Parathyroid adenoma (tissue), 2 donors: Measurements from ENCODE around the gene DMXL1.

ENCODE experiments used
- H2AFZ ChIP-seq: fragments of 300-600 bp; sonication (generic); one replicate; pipeline ENCODE4 v1.7.0; 2017; ENCODE audit warnings: antibody characterized with exemption, mild to moderate bottlenecking
- H3K27ac ChIP-seq: fragments of 300-600 bp; sonication (generic); one replicate; pipeline ENCODE4 v1.7.0; 2017
- H3K27me3 ChIP-seq: fragments of 300-600 bp; sonication (generic); one replicate; pipeline ENCODE4 v1.7.0; 2017; ENCODE audit warnings: low read length; ENCODE audit not compliant: control insufficient read depth, insufficient read depth
- H3K36me3 ChIP-seq: fragments of 300-600 bp; sonication (generic); one replicate; pipeline ENCODE4 v1.7.0; 2017; ENCODE audit warnings: low read length; ENCODE audit not compliant: control insufficient read depth, insufficient read depth
- H3K4me1 ChIP-seq: fragments of 300-600 bp; sonication (generic); one replicate; pipeline ENCODE4 v1.7.0; 2017; ENCODE audit warnings: control low read depth
- H3K4me2 ChIP-seq: fragments of 300-600 bp; sonication (generic); one replicate; pipeline ENCODE4 v1.7.0; 2017; ENCODE audit warnings: low read length
- H3K4me3 ChIP-seq: fragments of 300-600 bp; sonication (generic); one replicate; pipeline ENCODE4 v1.7.0; 2017; ENCODE audit warnings: low read depth, low read length
- H3K79me2 ChIP-seq: fragments of 300-600 bp; sonication (generic); one replicate; pipeline ENCODE4 v1.7.0; 2017; ENCODE audit warnings: control low read depth
- H3K9ac ChIP-seq: fragments of 300-600 bp; sonication (generic); one replicate; pipeline ENCODE4 v1.7.0; 2017; ENCODE audit warnings: mild to moderate bottlenecking
- H3K9me3 ChIP-seq: fragments of 300-600 bp; sonication (generic); one replicate; pipeline ENCODE4 v1.7.0; 2017; ENCODE audit warnings: low read length; ENCODE audit not compliant: control insufficient read depth
- TF ChIP-seq, protein P1 (sequence below): fragments of 300-600 bp; sonication (generic); IDR thresholded peaks from one replicate; pipeline ENCODE4 v1.7.0; 2017; ENCODE audit warnings: antibody characterized with exemption, mild to moderate bottlenecking
- donor health status: primary hyperparathyroidism.

Gene DMXL1

DNA sequence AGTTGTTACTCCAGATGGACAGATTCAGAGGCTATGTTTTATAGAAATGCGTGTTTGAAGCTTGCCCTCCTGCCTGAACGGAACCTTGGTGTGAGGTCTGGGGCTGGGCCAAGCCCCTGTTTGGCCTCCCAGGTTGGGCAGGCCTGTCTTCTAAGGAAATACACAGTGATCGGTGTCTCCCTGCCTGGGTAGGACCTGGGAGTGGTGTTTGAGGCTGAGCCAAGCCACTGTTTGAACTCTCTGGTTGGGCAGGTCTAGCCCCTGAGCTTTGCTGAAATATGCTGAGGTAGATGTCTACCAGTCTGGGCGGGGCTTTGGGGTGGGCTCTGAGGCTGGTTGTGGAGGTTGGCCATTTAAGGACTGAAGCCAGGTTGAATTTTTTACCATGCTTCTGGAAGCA lies 90.5 kb downstream of the DMXL1 start:
- Histone ChIP-seq H3K36me3 (no peaks in the 10 kb centered on the region), H3K4me3 (no peak overlapping the region), H3K27me3 (no peaks in the 10 kb centered on the region), H3K4me1 (no peaks in the 10 kb centered on the region), H3K4me2 (no peak overlapping the region), H3K27ac (no peak overlapping the region), H2AFZ (no peak overlapping the region), H3K9ac (no peak overlapping the region), H3K79me2 (no peaks in the 10 kb centered on the region), H3K9me3 (no peaks in the 10 kb centered on the region)
- TF ChIP-seq, protein P1, sequence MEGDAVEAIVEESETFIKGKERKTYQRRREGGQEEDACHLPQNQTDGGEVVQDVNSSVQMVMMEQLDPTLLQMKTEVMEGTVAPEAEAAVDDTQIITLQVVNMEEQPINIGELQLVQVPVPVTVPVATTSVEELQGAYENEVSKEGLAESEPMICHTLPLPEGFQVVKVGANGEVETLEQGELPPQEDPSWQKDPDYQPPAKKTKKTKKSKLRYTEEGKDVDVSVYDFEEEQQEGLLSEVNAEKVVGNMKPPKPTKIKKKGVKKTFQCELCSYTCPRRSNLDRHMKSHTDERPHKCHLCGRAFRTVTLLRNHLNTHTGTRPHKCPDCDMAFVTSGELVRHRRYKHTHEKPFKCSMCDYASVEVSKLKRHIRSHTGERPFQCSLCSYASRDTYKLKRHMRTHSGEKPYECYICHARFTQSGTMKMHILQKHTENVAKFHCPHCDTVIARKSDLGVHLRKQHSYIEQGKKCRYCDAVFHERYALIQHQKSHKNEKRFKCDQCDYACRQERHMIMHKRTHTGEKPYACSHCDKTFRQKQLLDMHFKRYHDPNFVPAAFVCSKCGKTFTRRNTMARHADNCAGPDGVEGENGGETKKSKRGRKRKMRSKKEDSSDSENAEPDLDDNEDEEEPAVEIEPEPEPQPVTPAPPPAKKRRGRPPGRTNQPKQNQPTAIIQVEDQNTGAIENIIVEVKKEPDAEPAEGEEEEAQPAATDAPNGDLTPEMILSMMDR, result no peak

DNA sequence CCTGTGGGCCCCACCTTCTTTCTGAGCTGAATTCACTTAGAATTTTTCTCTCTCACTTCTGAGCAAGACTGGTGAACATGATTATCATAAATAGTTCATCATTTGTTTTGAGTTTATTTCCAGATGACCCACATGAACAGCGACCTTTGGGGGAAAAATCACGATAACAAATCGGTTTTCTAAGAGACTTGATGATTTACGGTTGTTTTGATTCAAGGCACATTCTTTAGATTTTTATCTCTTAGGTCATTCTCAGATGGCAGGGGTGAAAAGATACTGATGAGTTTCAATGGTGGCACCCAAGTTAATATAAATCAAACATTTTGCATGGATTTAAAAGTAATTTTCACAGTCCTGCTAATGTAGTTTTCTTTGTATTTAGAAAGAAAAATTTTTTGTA lies 95.1 kb downstream of the DMXL1 start:
- Histone ChIP-seq H3K4me3 (no peak overlapping the region), H3K36me3 (no peaks in the 10 kb centered on the region), H3K79me2 (no peaks in the 10 kb centered on the region), H3K9ac (no peak overlapping the region), H2AFZ (no peak overlapping the region), H3K9me3 (no peaks in the 10 kb centered on the region), H3K4me2 (no peak overlapping the region), H3K27me3 (no peaks in the 10 kb centered on the region), H3K27ac (no peak overlapping the region), H3K4me1 (no peaks in the 10 kb centered on the region)
- TF ChIP-seq, protein P1, result no peak

DNA sequence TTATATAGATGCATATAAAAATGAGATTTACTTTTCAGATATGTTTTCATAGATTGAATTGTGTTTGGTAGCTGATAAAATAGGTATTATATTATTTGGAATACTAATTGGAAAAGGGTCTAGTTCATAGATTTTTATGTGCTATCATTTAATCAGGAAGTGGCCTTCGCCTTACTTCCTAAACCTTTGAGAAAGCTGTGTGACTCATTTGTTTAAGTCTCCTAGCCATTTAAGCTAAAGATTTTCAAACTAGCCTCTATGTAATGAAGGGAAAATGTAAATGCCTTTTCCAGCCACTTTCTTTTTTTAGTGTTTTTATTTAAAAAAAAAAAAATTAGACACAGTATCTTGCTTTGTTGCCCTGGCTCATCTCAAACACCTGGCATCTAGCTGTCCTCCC lies 97.5 kb downstream of the DMXL1 start:
- Histone ChIP-seq H3K4me1 (no peaks in the 10 kb centered on the region), H3K27me3 (no peaks in the 10 kb centered on the region), H3K9ac (no peak overlapping the region), H3K27ac (no peak overlapping the region), H3K79me2 (no peaks in the 10 kb centered on the region), H3K4me2 (no peak overlapping the region), H3K9me3 (no peaks in the 10 kb centered on the region), H2AFZ (no peak overlapping the region), H3K36me3 (no peaks in the 10 kb centered on the region), H3K4me3 (no peak overlapping the region)
- TF ChIP-seq, protein P1, result no peak

DNA sequence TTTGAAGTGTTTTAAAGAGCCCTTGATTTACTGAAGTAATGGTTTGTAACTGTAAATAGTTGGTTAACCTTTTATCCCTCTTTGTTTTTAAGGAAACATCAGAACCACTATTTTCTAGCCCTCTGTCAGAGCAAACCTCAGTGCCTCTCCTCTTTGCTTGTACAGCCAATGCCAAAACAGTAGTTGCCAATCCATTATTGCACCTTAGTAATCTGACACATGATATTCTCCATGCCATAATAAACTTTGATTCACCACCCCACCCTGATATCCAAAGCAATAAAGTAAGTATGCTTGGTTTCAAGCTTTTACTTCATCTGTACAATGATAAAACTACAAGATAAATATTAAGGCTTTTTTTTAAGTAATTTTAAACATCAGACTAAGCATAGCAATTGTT lies 100.8 kb downstream of the DMXL1 start:
- Histone ChIP-seq H3K36me3 (no peaks in the 10 kb centered on the region), H3K27me3 (no peaks in the 10 kb centered on the region), H3K9me3 (no peaks in the 10 kb centered on the region), H3K9ac (no peak overlapping the region), H3K79me2 (no peaks in the 10 kb centered on the region), H3K4me3 (no peak overlapping the region), H3K4me1 (peaks cover 4% of the 10 kb centered on the region), H2AFZ (no peak overlapping the region), H3K27ac (no peak overlapping the region), H3K4me2 (no peak overlapping the region)
- TF ChIP-seq, protein P1, result no peak

DNA sequence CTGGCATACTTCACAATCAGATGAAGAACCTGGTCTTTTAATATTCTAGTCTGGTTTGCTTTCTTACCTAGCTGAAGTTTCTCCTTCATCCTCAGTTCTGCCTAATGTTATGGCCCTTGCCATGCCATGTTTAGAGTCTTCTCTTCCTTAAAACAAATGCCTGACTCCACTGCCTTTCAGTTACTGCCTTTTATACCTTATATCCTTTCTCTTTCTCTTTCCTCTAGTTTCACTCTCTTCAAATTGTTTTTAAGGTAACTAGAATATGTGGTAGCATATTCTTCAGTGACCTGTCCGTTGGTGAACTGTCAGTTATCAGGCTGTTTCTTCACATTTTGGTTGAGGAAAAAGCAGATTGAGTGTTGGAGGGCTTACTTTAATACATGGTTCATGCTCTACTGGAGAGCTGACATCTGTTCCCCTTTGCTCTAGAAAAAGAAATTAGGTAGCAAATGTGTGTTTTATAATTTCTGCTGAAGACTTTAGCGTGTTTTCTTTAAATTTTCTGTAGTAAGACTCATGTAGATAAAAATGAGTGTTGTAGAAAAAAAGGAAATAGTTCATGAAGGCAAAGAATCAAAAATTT lies 103.8 kb downstream of the DMXL1 start:
- Histone ChIP-seq H3K9ac (no peak overlapping the region), H3K79me2 (no peaks in the 10 kb centered on the region), H3K4me3 (no peak overlapping the region), H3K27me3 (no peaks in the 10 kb centered on the region), H3K27ac (no peak overlapping the region), H3K36me3 (no peaks in the 10 kb centered on the region), H2AFZ (no peak overlapping the region), H3K4me2 (no peak overlapping the region), H3K9me3 (no peaks in the 10 kb centered on the region), H3K4me1 (peaks cover 4% of the 10 kb centered on the region)
- TF ChIP-seq, protein P1, result no peak
